AG04450 (cell line): Measurements from ENCODE around the gene TRRAP. TPM values are rescaled to one million over a fixed set of nuclear protein-coding genes. Genes with fewer than 3 reads are reported as not detected.

Source experiments
- CTCF ChIA-PET: fragments of 300-600, 350-600 bp; formaldehyde crosslinking; extraction: SDS; loops from one replicate; lab custom pipeline; 2022; ENCODE audit warnings: antibody characterized with exemption, inconsistent platforms; lab: Charles Lee
- POLR2A ChIA-PET: fragments of 350-600 bp; formaldehyde crosslinking; extraction: SDS; loops from one replicate; lab custom pipeline; 2021; ENCODE audit warnings: antibody characterized with exemption, inconsistent platforms; lab: Yijun Ruan, JAX
- DNase-seq: peaks from one replicate; pipeline ENCODE4 v3.0.0-alpha.2; 2011; ENCODE audit warnings: low read depth, low spot score
- H3K27ac ChIP-seq: one replicate; pipeline ENCODE4 v1.5.1; 2012; ENCODE audit warnings: low read depth, low read length, control low read depth
- H3K27me3 ChIP-seq: one replicate; pipeline ENCODE4 v1.6.0; 2012; ENCODE audit warnings: low read length; ENCODE audit not compliant: control insufficient read depth, insufficient read depth
- H3K4me3 ChIP-seq: 2 replicates; pipeline ENCODE4 v1.5.1; 2011; ENCODE audit warnings: mild to moderate bottlenecking, low read depth, low read length, control low read depth
- H3K9me3 ChIP-seq: 2 replicates; pipeline ENCODE4 v1.5.1; 2012; ENCODE audit warnings: low read length; ENCODE audit not compliant: control insufficient read depth, insufficient read depth
- CTCF ChIP-seq: IDR thresholded peaks from 2 replicates; pipeline ENCODE4 v1.5.1; 2011; ENCODE audit warnings: low read depth, low read length, control low read depth, inconsistent platforms
- polyA plus RNA-seq: library from polyadenylated mRNA; depleted of rRNA; stranded (reverse); fragments of >200 nt; gene quantifications from 2 replicates; pipeline ENCODE4 v1.2.3, GENCODE V29; 2011

TRRAP gene
- polyA plus RNA-seq, 1 experiment, result 20.6 TPM

- ChIA-PET POLR2A (no interaction called here), CTCF (no interaction called here)
These were observed 22.5 kb downstream of the TRRAP start for GRCh38 chr7:98900815-98901214.

GRCh38 chr7:98902523-98902922, 24.2 kb downstream of the TRRAP start:
- Histone ChIP-seq H3K4me3 (no peak overlapping the region), H3K27me3 (no peaks in the 10 kb centered on the region), H3K9me3 (no peaks in the 10 kb centered on the region), H3K27ac (no peak overlapping the region)
- no peak for DNase-seq
- no peak for TF ChIP-seq CTCF
- ChIA-PET POLR2A (no interaction called here), CTCF (interaction anchor here (0.6 to 1.6 kb wide), 3 partner anchors 11 to 1074 kb away, joined by 4 to 6 read pairs (median 5); partner anchors contain the start of gene TRRAP)

More at GRCh38 chr7:98900815-98901214, 22.5 kb downstream of the TRRAP start:
- DNase-seq, result no peak
- no peaks in the 10 kb centered on the region for H3K9me3 ChIP-seq
- H3K27me3 ChIP-seq, result no peaks in the 10 kb centered on the region
- no peak overlapping the region for H3K4me3 ChIP-seq
- H3K27ac ChIP-seq, result no peak overlapping the region
- TF ChIP-seq CTCF, result no peak

GRCh38 chr7:98903246-98903645, 24.9 kb downstream of the TRRAP start:
- DNase-seq, result no peak

GRCh38 chr7:98907570-98907969, 29.2 kb downstream of the TRRAP start:
- DNase-seq, result no peak
- no peaks in the 10 kb centered on the region for H3K27me3 ChIP-seq
- no peak overlapping the region for H3K27ac ChIP-seq
- ChIA-PET CTCF (no interaction called here), POLR2A (no interaction called here)
- H3K9me3 ChIP-seq, result no peaks in the 10 kb centered on the region
- TF ChIP-seq CTCF, result no peak
- no peak overlapping the region for H3K4me3 ChIP-seq

More at GRCh38 chr7:98903246-98903645, 24.9 kb downstream of the TRRAP start:
- POLR2A ChIA-PET, result no interaction called here
- Histone ChIP-seq H3K9me3 (no peaks in the 10 kb centered on the region), H3K27me3 (no peaks in the 10 kb centered on the region), H3K27ac (no peak overlapping the region), H3K4me3 (no peak overlapping the region)
- no peak for TF ChIP-seq CTCF
- CTCF ChIA-PET, result interaction anchor here (1.0 to 1.2 kb wide), 2 partner anchors 25 to 482 kb away, joined by 3 to 4 read pairs; partner anchors contain the start of gene TRRAP

GRCh38 chr7:98908585-98908984, 30.3 kb downstream of the TRRAP start:
- TF ChIP-seq CTCF, result no peak
- Histone ChIP-seq H3K27me3 (no peaks in the 10 kb centered on the region), H3K9me3 (no peaks in the 10 kb centered on the region), H3K4me3 (no peak overlapping the region), H3K27ac (no peak overlapping the region)
- DNase-seq, result no peak
- ChIA-PET CTCF (interaction anchor here (0.5 kb wide), 1 partner anchor 476 kb away, joined by 3 read pairs; no protein-coding TSS in a partner anchor), POLR2A (interaction anchor here (0.6 kb wide), 1 partner anchor 27 kb away, joined by 7 read pairs; no protein-coding TSS in a partner anchor)
